Left lobe of liver (tissue), 2 donors: Measurements from ENCODE around the gene KLHL15. TPM values are rescaled to one million over a fixed set of nuclear protein-coding genes. Genes with fewer than 3 reads are reported as not detected.

Experiments
- ATAC-seq: fragments of 200-7000 bp; cut with Tn5 transposase; one replicate; pipeline ENCODE4 v1.9.1; 2020; ENCODE audit warnings: mild to moderate bottlenecking, moderate library complexity
- DNase-seq: peaks from one replicate; pipeline ENCODE4 v3.0.0-alpha.2; 2020; ENCODE audit warnings: low spot score
- total RNA-seq: library from RNA; stranded (reverse); gene quantifications from one replicate; pipeline ENCODE4 v1.2.1, GENCODE V29; 2021
- donor health status: DM: no; HTN: no; CAD: no; lungs with moderate emphysema.
- donor health status: DM: no; HTN: yes; CAD: no.

Gene KLHL15
- total RNA-seq, 1 donor from 2014 or later, result 5.7 TPM

GRCh38 chrX:23952984-23953907 lies 73.7 kb downstream of the KLHL15 start:
- ATAC-seq (no peak), DNase-seq (no peak)

- DNase-seq (no peak), ATAC-seq (no peak)
These were observed 74.6 kb downstream of the KLHL15 start for GRCh38 chrX:23952391-23952790.

GRCh38 chrX:23945206-23945605 lies 81.8 kb downstream of the KLHL15 start:
- ATAC-seq (no peak), DNase-seq (no peak)

- ATAC-seq (no peak), DNase-seq (no peak)
These were observed 82.8 kb downstream of the KLHL15 start for GRCh38 chrX:23944234-23944633.

- no peak for DNase-seq
- no peak for ATAC-seq
These were observed 87.8 kb downstream of the KLHL15 start for GRCh38 chrX:23939203-23939602.

GRCh38 chrX:23938690-23939089 lies 88.3 kb downstream of the KLHL15 start:
- DNase-seq, result no peak
- ATAC-seq, result no peak

GRCh38 chrX:23937100-23937499 lies 89.9 kb downstream of the KLHL15 start:
- ATAC-seq, result no peak
- DNase-seq, result no peak

GRCh38 chrX:23936180-23936579 lies 90.8 kb downstream of the KLHL15 start:
- DNase-seq, result no peak
- ATAC-seq, result no peak

GRCh38 chrX:23935106-23935505 lies 91.9 kb downstream of the KLHL15 start:
- no peak for DNase-seq
- no peak for ATAC-seq

Other genes starting within 250 kb of the KLHL15 start
- gene SAT1, start 244.0 kb downstream of the KLHL15 start, total RNA-seq, result 227 TPM
- gene APOO, start 119.2 kb downstream of the KLHL15 start, total RNA-seq, result 11.2 TPM
- gene CXorf58, start 119.2 kb downstream of the KLHL15 start, total RNA-seq, result not detected
- gene EIF2S3, start 27.8 kb upstream of the KLHL15 start, total RNA-seq, result 49.9 TPM
- 12.5 TPM for gene ZFX, start 122.5 kb upstream of the KLHL15 start, total RNA-seq